ENCODE measurements around the gene SFN.
"Not testable (repeated sequence)": the region's sequence is repeated elsewhere in the genome, so short reads cannot be mapped to it uniquely, and the experiment has no call there.

The SFN gene

DNA sequence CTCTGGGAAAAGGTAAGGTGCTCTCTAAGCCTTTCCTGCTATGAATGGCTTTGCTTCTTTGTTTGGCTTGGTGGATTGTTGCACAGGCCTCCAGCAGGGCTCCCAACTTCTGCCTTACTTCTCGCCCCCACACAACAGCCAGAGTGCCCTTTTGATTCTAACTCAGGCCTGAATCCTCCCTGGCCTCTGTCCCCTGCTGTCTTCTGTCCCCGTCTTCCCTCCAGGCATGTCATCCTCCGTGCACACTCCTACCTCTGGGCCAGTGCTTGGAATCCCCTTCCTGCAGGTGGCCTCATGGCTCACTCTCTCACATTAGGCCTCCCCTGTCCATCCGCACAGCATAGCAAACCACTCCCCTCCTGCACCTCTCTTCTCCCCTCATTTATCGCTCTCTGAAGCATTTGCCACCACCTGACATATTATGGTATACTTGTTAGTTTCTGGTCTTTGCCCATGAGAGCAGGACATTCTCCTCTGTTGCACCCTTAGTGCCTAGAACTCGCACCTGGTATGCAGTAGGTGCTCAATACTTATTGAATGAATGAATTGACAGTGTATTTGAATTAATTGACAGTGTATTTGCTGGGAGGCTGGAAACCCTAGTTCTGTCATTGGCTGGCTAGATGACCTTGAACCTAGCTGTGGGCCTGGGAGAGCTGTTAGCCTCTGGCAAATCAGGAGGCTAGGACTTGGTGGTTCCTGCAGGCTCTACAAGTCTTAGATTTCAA lies 33.6 kb upstream of the SFN start:
- H3K27me3 ChIP-seq (ENCODE audit: control insufficient read depth in 1 of 2, insufficient read depth in 2 of 2, low read length in 2 of 2) = no peaks in the 10 kb centered on the region
- no peak overlapping the region for H3K4me3 ChIP-seq (ENCODE audit: low read depth in 1 of 2, low read length in 2 of 2)
- no peak overlapping the region for H3K27ac ChIP-seq (ENCODE audit: low read depth, low read length)
- peaks cover 32% of the 10 kb centered on the region for H3K36me3 ChIP-seq (ENCODE audit: insufficient read depth, low read length)
- peaks cover 15% of the 10 kb centered on the region for H3K4me1 ChIP-seq (ENCODE audit: insufficient read depth, low read length)
- H3K9ac ChIP-seq (ENCODE audit: low read length) = no peak overlapping the region
- H3K9me3 ChIP-seq (ENCODE audit: low read length) = no peaks in the 10 kb centered on the region

- no peak overlapping the region for H3K9ac ChIP-seq (ENCODE audit: low read length)
- H3K4me1 ChIP-seq (ENCODE audit: insufficient read depth, low read length) = peaks cover 15% of the 10 kb centered on the region
These were observed 31.9 kb upstream of the SFN start for GRCh38 chr1:26831059-26831458.

DNA sequence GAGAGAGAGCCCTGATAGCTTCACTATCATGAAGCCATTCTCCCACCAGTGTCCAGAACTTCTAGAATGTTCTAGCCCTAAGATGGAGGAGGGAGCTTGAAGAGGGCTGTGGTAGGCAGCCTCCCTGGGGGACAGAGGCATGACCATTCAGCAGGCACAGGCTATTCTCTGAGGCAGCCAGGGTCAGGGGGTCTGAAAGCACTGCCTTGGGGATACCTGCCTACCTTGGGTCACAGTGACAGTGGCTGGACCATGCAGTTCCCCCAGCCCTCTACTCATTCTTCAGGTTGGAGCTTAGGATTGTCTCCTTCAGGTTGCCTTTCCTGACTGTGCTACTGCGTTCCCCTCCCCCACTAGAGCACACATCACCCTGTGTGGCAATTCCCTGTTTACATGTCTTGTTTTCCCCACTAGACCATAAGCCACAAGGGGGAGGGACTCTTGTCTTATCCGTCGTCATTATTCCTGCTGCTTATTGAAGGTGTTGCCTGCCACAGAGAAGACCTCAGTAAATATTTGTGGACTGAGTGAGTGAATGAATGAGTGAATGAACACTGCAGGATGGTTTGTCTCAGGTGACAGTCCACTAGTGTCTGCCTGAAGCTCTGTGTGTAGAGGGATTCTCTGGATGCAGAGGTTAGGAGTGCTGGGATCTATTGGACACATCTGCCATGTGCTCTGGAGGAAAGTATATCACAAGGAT lies 31.3 kb upstream of the SFN start:
- Histone ChIP-seq H3K27me3 (ENCODE audit: control insufficient read depth in 1 of 2, insufficient read depth in 2 of 2, low read length in 2 of 2) (no peaks in the 10 kb centered on the region), H3K9ac (ENCODE audit: low read length) (no peak overlapping the region), H3K9me3 (ENCODE audit: low read length) (no peaks in the 10 kb centered on the region), H3K4me1 (ENCODE audit: insufficient read depth, low read length) (peaks cover 15% of the 10 kb centered on the region), H3K36me3 (ENCODE audit: insufficient read depth, low read length) (peaks cover 47% of the 10 kb centered on the region), H3K27ac (ENCODE audit: low read depth, low read length) (no peak overlapping the region), H3K4me3 (ENCODE audit: low read depth in 1 of 2, low read length in 2 of 2) (no peak overlapping the region)

More at GRCh38 chr1:26831059-26831458, 31.9 kb upstream of the SFN start:
- H3K9me3 ChIP-seq (ENCODE audit: low read length) = no peaks in the 10 kb centered on the region
- H3K4me3 ChIP-seq (ENCODE audit: low read depth in 1 of 2, low read length in 2 of 2) = no peak overlapping the region
- no peaks in the 10 kb centered on the region for H3K27me3 ChIP-seq (ENCODE audit: control insufficient read depth in 1 of 2, insufficient read depth in 2 of 2, low read length in 2 of 2)
- H3K36me3 ChIP-seq (ENCODE audit: insufficient read depth, low read length) = peaks cover 44% of the 10 kb centered on the region
- no peak overlapping the region for H3K27ac ChIP-seq (ENCODE audit: low read depth, low read length)

DNA sequence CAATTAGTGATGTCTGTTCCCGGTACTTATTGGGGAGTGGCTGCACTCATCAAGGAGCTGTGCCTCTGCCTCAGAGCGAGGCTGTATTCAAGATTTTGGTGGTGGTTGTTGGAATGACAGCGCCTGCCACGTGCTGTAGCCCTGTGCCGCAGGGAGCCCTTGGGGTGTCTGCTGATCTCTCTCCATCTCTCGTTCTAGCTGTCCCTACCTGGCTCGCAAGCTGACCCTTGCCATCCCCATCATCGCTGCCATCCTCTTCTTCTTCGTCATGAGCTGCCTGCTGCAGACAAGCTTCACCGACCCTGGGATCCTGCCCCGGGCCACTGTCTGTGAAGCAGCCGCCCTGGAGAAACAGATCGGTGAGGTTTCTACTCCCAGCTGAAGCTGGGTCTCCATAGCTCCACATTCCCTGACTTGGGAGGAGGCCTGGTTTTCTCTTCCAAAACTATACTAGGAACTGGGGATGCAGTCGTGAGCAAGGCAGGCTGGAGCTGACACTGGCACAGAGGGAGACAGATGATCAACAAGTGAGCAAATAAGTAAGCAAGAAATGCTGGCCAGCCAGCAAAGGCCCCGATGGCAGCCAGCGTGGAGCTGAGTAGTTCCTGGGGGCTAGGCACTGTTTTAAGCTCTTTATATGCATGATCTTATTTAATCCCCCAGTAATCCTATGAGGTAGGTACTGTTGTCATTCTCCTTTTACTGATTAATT lies 30.5 kb upstream of the SFN start:
- H3K27me3 ChIP-seq (ENCODE audit: control insufficient read depth in 1 of 2, insufficient read depth in 2 of 2, low read length in 2 of 2) = no peaks in the 10 kb centered on the region
- no peak overlapping the region for H3K27ac ChIP-seq (ENCODE audit: low read depth, low read length)
- no peak overlapping the region for H3K4me3 ChIP-seq (ENCODE audit: low read depth in 1 of 2, low read length in 2 of 2)
- H3K36me3 ChIP-seq (ENCODE audit: insufficient read depth, low read length) = peaks cover 47% of the 10 kb centered on the region
- peaks cover 15% of the 10 kb centered on the region for H3K4me1 ChIP-seq (ENCODE audit: insufficient read depth, low read length)
- H3K9me3 ChIP-seq (ENCODE audit: low read length) = no peaks in the 10 kb centered on the region
- no peak overlapping the region for H3K9ac ChIP-seq (ENCODE audit: low read length)

DNA sequence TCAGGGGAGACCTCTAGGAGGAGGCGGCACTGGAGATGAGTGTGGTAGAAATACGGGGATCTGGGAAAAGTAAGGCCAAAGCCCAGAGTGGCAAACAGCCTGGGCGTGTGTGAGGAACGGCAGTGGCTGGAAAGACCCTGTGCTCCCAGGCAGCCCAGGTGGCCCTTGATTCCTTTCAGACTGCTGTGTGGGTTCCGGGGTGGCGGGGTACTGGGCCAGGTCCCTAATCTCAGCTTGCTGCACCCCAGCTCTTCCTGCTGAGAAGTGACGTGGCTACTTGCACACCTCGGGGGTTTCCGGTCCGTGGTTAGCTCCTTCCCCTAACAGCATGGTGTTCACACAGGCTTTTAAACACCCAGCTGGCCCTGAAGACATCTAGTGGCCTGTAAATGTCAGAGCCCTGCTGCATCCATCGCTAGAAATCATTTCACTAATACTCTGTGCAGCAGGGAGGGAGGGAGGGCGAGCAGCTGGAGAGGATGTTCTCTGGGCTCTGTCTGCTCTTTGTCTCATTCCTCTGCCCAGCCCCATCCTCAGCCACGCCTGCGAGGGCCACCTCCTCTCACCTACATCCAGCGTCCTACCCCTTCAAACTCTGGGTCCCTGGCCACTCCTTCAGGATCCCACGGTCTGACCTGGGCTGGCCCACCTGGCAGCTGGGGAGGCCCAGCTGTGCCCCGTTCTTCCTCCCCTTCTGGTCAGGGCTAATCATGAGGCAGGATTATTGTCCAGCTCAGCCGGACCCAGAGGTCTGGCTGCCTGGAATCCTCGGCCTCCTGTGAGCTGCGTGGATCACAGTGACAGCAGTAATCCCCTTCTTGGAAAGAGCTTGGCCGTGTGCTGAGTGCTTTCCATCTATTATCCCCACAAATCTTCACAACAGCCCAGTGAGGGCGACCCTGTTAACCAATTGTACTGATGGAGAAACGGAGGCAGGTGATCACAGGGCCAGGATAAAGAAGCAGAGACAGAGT lies 29.2 kb upstream of the SFN start:
- H3K27me3 ChIP-seq (ENCODE audit: control insufficient read depth in 1 of 2, insufficient read depth in 2 of 2, low read length in 2 of 2) = no peaks in the 10 kb centered on the region
- no peak overlapping the region for H3K9ac ChIP-seq (ENCODE audit: low read length)
- no peaks in the 10 kb centered on the region for H3K9me3 ChIP-seq (ENCODE audit: low read length)
- no peak overlapping the region for H3K27ac ChIP-seq (ENCODE audit: low read depth, low read length)
- no peak overlapping the region for H3K4me3 ChIP-seq (ENCODE audit: low read depth in 1 of 2, low read length in 2 of 2)
- H3K36me3 ChIP-seq (ENCODE audit: insufficient read depth, low read length) = peaks cover 54% of the 10 kb centered on the region
- peaks cover 9% of the 10 kb centered on the region for H3K4me1 ChIP-seq (ENCODE audit: insufficient read depth, low read length)

GRCh38 chr1:26837665-26838064 lies 25.3 kb upstream of the SFN start:
- H3K36me3 ChIP-seq (ENCODE audit: insufficient read depth, low read length) = peaks cover 48% of the 10 kb centered on the region
- H3K27ac ChIP-seq (ENCODE audit: low read depth, low read length); H3K9me3 ChIP-seq (ENCODE audit: low read length); H3K27me3 ChIP-seq (ENCODE audit: control insufficient read depth in 1 of 2, insufficient read depth in 2 of 2, low read length in 2 of 2); H3K4me3 ChIP-seq (ENCODE audit: low read depth in 1 of 2, low read length in 2 of 2); H3K4me1 ChIP-seq (ENCODE audit: insufficient read depth, low read length); H3K9ac ChIP-seq (ENCODE audit: low read length): not testable (repeated sequence)

- no peaks in the 10 kb centered on the region for H3K27me3 ChIP-seq (ENCODE audit: control insufficient read depth in 1 of 2, insufficient read depth in 2 of 2, low read length in 2 of 2)
- H3K4me1 ChIP-seq (ENCODE audit: insufficient read depth, low read length) = no peaks in the 10 kb centered on the region
- no peak overlapping the region for H3K27ac ChIP-seq (ENCODE audit: low read depth, low read length)
- no peak overlapping the region for H3K9ac ChIP-seq (ENCODE audit: low read length)
- peaks cover 42% of the 10 kb centered on the region for H3K36me3 ChIP-seq (ENCODE audit: insufficient read depth, low read length)
- no peaks in the 10 kb centered on the region for H3K9me3 ChIP-seq (ENCODE audit: low read length)
- H3K4me3 ChIP-seq (ENCODE audit: low read depth in 1 of 2, low read length in 2 of 2) = no peak overlapping the region
These were observed 24.2 kb upstream of the SFN start for GRCh38 chr1:26838474-26839338.

DNA sequence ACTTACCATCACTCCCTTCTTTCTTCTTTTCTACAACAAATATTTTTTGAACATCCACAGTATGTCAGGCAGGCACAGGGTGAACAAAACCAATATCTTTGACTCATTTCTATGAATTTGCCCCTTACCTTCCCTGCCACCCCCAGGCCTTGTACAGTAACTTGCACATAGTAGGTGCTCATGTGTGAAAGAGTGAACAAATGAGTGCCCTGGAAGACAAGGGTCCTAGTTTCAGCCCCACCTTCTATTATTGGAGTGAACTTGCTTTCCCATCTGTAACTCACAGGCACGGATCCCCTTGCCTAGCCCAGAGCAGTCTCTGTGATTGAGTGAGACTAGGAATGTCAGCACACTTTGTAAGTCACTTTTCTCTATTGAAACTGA lies 23.6 kb upstream of the SFN start:
- Histone ChIP-seq H3K9ac (ENCODE audit: low read length) (no peak overlapping the region), H3K4me1 (ENCODE audit: insufficient read depth, low read length) (no peaks in the 10 kb centered on the region), H3K27ac (ENCODE audit: low read depth, low read length) (no peak overlapping the region), H3K9me3 (ENCODE audit: low read length) (no peaks in the 10 kb centered on the region), H3K27me3 (ENCODE audit: control insufficient read depth in 1 of 2, insufficient read depth in 2 of 2, low read length in 2 of 2) (no peaks in the 10 kb centered on the region), H3K36me3 (ENCODE audit: insufficient read depth, low read length) (peaks cover 39% of the 10 kb centered on the region), H3K4me3 (ENCODE audit: low read depth in 1 of 2, low read length in 2 of 2) (no peak overlapping the region)

GRCh38 chr1:26839779-26840178 lies 23.2 kb upstream of the SFN start:
- Histone ChIP-seq H3K9me3 (ENCODE audit: low read length) (no peaks in the 10 kb centered on the region), H3K36me3 (ENCODE audit: insufficient read depth, low read length) (peaks cover 34% of the 10 kb centered on the region), H3K4me3 (ENCODE audit: low read depth in 1 of 2, low read length in 2 of 2) (no peak overlapping the region), H3K9ac (ENCODE audit: low read length) (no peak overlapping the region), H3K27ac (ENCODE audit: low read depth, low read length) (no peak overlapping the region), H3K27me3 (ENCODE audit: control insufficient read depth in 1 of 2, insufficient read depth in 2 of 2, low read length in 2 of 2) (no peaks in the 10 kb centered on the region), H3K4me1 (ENCODE audit: insufficient read depth, low read length) (no peaks in the 10 kb centered on the region)

- H3K4me1 ChIP-seq (ENCODE audit: insufficient read depth, low read length) = peaks cover 15% of the 10 kb centered on the region
- H3K36me3 ChIP-seq (ENCODE audit: insufficient read depth, low read length) = peaks cover 26% of the 10 kb centered on the region
These were observed 18.3 kb upstream of the SFN start for GRCh38 chr1:26844424-26845196.

More at GRCh38 chr1:26844424-26845196, 18.3 kb upstream of the SFN start:
- Histone ChIP-seq H3K9ac (ENCODE audit: low read length) (no peak overlapping the region), H3K9me3 (ENCODE audit: low read length) (no peaks in the 10 kb centered on the region), H3K27ac (ENCODE audit: low read depth, low read length) (no peak overlapping the region), H3K27me3 (ENCODE audit: control insufficient read depth in 1 of 2, insufficient read depth in 2 of 2, low read length in 2 of 2) (no peaks in the 10 kb centered on the region), H3K4me3 (ENCODE audit: low read depth in 1 of 2, low read length in 2 of 2) (no peak overlapping the region)

Measured in muscle layer of colon (tissue), 2 donors.